OCI-LY1 (cell line): ENCODE measurements around the gene TMEM121.

Experiments
- EZH2 ChIP-seq: fragments of 200-600 bp; sonication (generic), shearing (Covaris generic); IDR thresholded peaks from 2 replicates; pipeline ENCODE4 v1.8.0; 2017; ENCODE audit warnings: borderline replicate concordance, mixed run types, mild to moderate bottlenecking, antibody characterized with exemption, low read length, moderate library complexity, mixed read lengths
- TF ChIP-seq, protein P1 (sequence below): fragments of 200-600 bp; sonication (generic), shearing (Covaris generic); IDR thresholded peaks from 2 replicates; pipeline ENCODE4 v1.5.1; 2017; ENCODE audit warnings: mild to moderate bottlenecking, antibody characterized with exemption, low read length, moderate library complexity, mixed read lengths

GRCh38 chr14:105496831-105497591 is 29.4 kb upstream of the TMEM121 start:
- TF ChIP-seq, protein P1, sequence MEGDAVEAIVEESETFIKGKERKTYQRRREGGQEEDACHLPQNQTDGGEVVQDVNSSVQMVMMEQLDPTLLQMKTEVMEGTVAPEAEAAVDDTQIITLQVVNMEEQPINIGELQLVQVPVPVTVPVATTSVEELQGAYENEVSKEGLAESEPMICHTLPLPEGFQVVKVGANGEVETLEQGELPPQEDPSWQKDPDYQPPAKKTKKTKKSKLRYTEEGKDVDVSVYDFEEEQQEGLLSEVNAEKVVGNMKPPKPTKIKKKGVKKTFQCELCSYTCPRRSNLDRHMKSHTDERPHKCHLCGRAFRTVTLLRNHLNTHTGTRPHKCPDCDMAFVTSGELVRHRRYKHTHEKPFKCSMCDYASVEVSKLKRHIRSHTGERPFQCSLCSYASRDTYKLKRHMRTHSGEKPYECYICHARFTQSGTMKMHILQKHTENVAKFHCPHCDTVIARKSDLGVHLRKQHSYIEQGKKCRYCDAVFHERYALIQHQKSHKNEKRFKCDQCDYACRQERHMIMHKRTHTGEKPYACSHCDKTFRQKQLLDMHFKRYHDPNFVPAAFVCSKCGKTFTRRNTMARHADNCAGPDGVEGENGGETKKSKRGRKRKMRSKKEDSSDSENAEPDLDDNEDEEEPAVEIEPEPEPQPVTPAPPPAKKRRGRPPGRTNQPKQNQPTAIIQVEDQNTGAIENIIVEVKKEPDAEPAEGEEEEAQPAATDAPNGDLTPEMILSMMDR, result no peak
- no peak for TF ChIP-seq EZH2
